K562 (cell line): ENCODE results near the gene TSPAN14. TPM values are rescaled to one million over a fixed set of nuclear protein-coding genes. Genes with fewer than 3 reads are reported as not detected.

Source experiments
- ADNP ChIP-seq: fragments of 200-800 bp; sonication (Bioruptor generic); IDR thresholded peaks from 2 replicates; pipeline ENCODE4 v1.6.1; 2016; ENCODE audit warnings: missing genetic modification characterization, missing compliant biosample characterization
- ATF1 ChIP-seq, 2 experiments: fragments of 450-650 bp in 1 of 2; IDR thresholded peaks; 2 replicates each; pipeline ENCODE4 v1.6.1; 2016; ENCODE audit warnings: missing compliant biosample characterization in 1 of 2, missing genetic modification characterization in 1 of 2
- BCL6 ChIP-seq: fragments of 250-450 bp; sonication (Bioruptor Pico); IDR thresholded peaks from 2 replicates; pipeline ENCODE4 v1.4.0; 2020
- CHCHD3 ChIP-seq: fragments of 250-450 bp; sonication (Bioruptor Pico); IDR thresholded peaks from 2 replicates; pipeline ENCODE4 v2.1.2; 2022; ENCODE audit warnings: mild to moderate bottlenecking
- DACH1 ChIP-seq: fragments of 450-650 bp; IDR thresholded peaks from 2 replicates; pipeline ENCODE4 v1.6.1; 2018; ENCODE audit not compliant: partially characterized antibody
- DPF2 ChIP-seq: fragments of 450-650 bp; IDR thresholded peaks from 2 replicates; pipeline ENCODE4 v1.6.1; 2016
- EWSR1 ChIP-seq: fragments of 450-650 bp; IDR thresholded peaks from 2 replicates; pipeline ENCODE4 v1.6.1; 2018; ENCODE audit warnings: borderline replicate concordance, mild to moderate bottlenecking, low read depth, moderate library complexity; ENCODE audit not compliant: partially characterized antibody
- KLF10 ChIP-seq: fragments of 250-450 bp; sonication (Bioruptor Pico); IDR thresholded peaks from 2 replicates; pipeline ENCODE4 v1.6.1; 2021; ENCODE audit warnings: matching md5 sums
- MBD1 ChIP-seq: fragments of 250-450 bp; sonication (Bioruptor Pico); IDR thresholded peaks from 2 replicates; pipeline ENCODE4 v1.8.0; 2022; ENCODE audit warnings: inconsistent platforms
- MEF2A ChIP-seq: IDR thresholded peaks from 2 replicates; pipeline ENCODE4 v1.6.1; 2011; ENCODE audit warnings: low read depth, mild to moderate bottlenecking, low read length, moderate library complexity; ENCODE audit not compliant: control insufficient read depth
- MEF2D ChIP-seq: conservative IDR thresholded peaks from 2 replicates; pipeline ENCODE4 v1.6.1; 2016; ENCODE audit warnings: low read depth, missing genetic modification characterization, missing compliant biosample characterization
- NKRF ChIP-seq: fragments of 450-650 bp; IDR thresholded peaks from 2 replicates; pipeline ENCODE4 v1.6.1; 2016; ENCODE audit warnings: borderline replicate concordance
- NRF1 ChIP-seq, 2 experiments: fragments of 450-650 bp; IDR thresholded peaks in 1 of 2; conservative IDR thresholded peaks in 1 of 2; 2 replicates each; pipeline ENCODE4 v1.6.1; 2014; ENCODE audit warnings: mild to moderate bottlenecking in 2 of 2
- RBM17 ChIP-seq: fragments of 200-400 bp; formaldehyde crosslinking; IDR thresholded peaks from 2 replicates; pipeline ENCODE4 v1.6.1; 2017; ENCODE audit warnings: low read depth, mild to moderate bottlenecking, low read length, borderline replicate concordance
- TFAM ChIP-seq: fragments of 250-450 bp; sonication (Bioruptor Pico); conservative IDR thresholded peaks from 2 replicates; pipeline ENCODE4 v1.5.0; 2021; ENCODE audit warnings: mild to moderate bottlenecking, moderate library complexity
- ZNF280B ChIP-seq: fragments of 250-450 bp; sonication (Bioruptor Pico); IDR thresholded peaks from 2 replicates; pipeline ENCODE4 v1.5.1; 2021; ENCODE audit warnings: mild to moderate bottlenecking
- polyA plus RNA-seq, 8 experiments: library from polyadenylated mRNA; depleted of rRNA in 4 of 8; stranded (reverse) in 5 of 8; unstranded in 3 of 8; fragments of >200 nt; fragmentation: Nextera tagmentation in 2 of 8; fragmentation: Illumina TruSeq in 1 of 8; extraction: Ambion mirVana in 2 of 8; extraction: Trizol in 1 of 8; gene quantifications; 2 replicates each; pipeline versions ENCODE4 v1.2.1 to v1.2.3, GENCODE V29; 2011 to 2014; ENCODE audit warnings: inconsistent platforms in 1 of 8, missing spikeins in 1 of 8
- total RNA-seq, 7 experiments: library from RNA; depleted of rRNA in 6 of 7; stranded (reverse); fragments of >200 nt in 6 of 7; fragmentation: Illumina TruSeq in 2 of 7; extraction: Trizol in 2 of 7; gene quantifications; 2 replicates each; pipeline versions ENCODE4 v1.2.1 to v1.2.3, GENCODE V29; 2011 to 2021; ENCODE audit warnings: low replicate concordance in 1 of 7
- TF ChIP-seq, protein P1 (sequence below): IDR thresholded peaks from 2 replicates; pipeline ENCODE4 v1.6.1; 2011; ENCODE audit not compliant: insufficient read length; ENCODE audit errors: extremely low read depth
- TF ChIP-seq, protein P2 (sequence below): fragments of 250-450 bp; sonication (Bioruptor Pico); IDR thresholded peaks from 2 replicates; pipeline ENCODE4 v1.6.1; 2021; ENCODE audit warnings: mild to moderate bottlenecking
- TF ChIP-seq, protein P3 (sequence below): sonication (generic); formaldehyde crosslinking; IDR thresholded peaks from 2 replicates; pipeline ENCODE4 v1.8.0; 2022; ENCODE audit warnings: missing genetic modification reagents, mild to moderate bottlenecking, borderline replicate concordance

TSPAN14 gene
- total and polyA plus RNA-seq, 9 of the 15 experiments (the other 6 are each of a cell fraction or from before 2014, with no cell fraction given) = 5.8 to 92.9 (median 23.3) TPM

GRCh38 chr10:80444646-80445319 lies 9.3 kb upstream of the TSPAN14 start (continued):
- TF ChIP-seq, protein P1, sequence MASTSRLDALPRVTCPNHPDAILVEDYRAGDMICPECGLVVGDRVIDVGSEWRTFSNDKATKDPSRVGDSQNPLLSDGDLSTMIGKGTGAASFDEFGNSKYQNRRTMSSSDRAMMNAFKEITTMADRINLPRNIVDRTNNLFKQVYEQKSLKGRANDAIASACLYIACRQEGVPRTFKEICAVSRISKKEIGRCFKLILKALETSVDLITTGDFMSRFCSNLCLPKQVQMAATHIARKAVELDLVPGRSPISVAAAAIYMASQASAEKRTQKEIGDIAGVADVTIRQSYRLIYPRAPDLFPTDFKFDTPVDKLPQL = no peak
- peak; percentile 64 for TF ChIP-seq DACH1
- 0 out of 2 replicates have a peak, but pooled peaks have one; percentile 10 for TF ChIP-seq NKRF
- TF ChIP-seq NRF1 (conservative IDR thresholded peaks at IDR 0.05 in 1 of 2, IDR thresholded peaks at IDR 0.05 in 1 of 2) = 0 out of 4 replicates have a peak, but pooled peaks have one; percentile 29 to 34
- no peak for TF ChIP-seq KLF10 (CRISPR knock-in tag)
- TF ChIP-seq EWSR1 = no peak
- TF ChIP-seq TFAM = no peak
- TF ChIP-seq BCL6 (CRISPR knock-in tag) = no peak
- TF ChIP-seq ZNF280B (CRISPR knock-in tag) = no peak
- TF ChIP-seq, protein P2, sequence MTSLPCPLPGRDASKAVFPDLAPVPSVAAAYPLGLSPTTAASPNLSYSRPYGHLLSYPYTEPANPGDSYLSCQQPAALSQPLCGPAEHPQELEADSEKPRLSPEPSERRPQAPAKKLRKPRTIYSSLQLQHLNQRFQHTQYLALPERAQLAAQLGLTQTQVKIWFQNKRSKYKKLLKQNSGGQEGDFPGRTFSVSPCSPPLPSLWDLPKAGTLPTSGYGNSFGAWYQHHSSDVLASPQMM (CRISPR knock-in tag) = no peak
- no peak for TF ChIP-seq RBM17
- peak; percentile 43; the same call in 1 of the 2 replicates for TF ChIP-seq DPF2
- TF ChIP-seq ADNP (tag) = no peak
- TF ChIP-seq ATF1 (CRISPR knock-in tag; IDR thresholded peaks at IDR 0.05) = no peak
- peak; percentile 49; the same call in 1 of the 2 replicates for TF ChIP-seq ATF1 (tag; IDR thresholded peaks at IDR 0.05)
- no peak for TF ChIP-seq MBD1 (CRISPR knock-in tag)
- TF ChIP-seq, protein P3, sequence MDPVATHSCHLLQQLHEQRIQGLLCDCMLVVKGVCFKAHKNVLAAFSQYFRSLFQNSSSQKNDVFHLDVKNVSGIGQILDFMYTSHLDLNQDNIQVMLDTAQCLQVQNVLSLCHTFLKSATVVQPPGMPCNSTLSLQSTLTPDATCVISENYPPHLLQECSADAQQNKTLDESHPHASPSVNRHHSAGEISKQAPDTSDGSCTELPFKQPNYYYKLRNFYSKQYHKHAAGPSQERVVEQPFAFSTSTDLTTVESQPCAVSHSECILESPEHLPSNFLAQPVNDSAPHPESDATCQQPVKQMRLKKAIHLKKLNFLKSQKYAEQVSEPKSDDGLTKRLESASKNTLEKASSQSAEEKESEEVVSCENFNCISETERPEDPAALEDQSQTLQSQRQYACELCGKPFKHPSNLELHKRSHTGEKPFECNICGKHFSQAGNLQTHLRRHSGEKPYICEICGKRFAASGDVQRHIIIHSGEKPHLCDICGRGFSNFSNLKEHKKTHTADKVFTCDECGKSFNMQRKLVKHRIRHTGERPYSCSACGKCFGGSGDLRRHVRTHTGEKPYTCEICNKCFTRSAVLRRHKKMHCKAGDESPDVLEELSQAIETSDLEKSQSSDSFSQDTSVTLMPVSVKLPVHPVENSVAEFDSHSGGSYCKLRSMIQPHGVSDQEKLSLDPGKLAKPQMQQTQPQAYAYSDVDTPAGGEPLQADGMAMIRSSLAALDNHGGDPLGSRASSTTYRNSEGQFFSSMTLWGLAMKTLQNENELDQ (CRISPR knock-in tag) = no peak
- 0 out of 2 replicates have a peak, but pooled peaks have one; percentile 45 for TF ChIP-seq CHCHD3 (CRISPR knock-in tag)
- no peak for TF ChIP-seq MEF2D (tag)
- TF ChIP-seq MEF2A = no peak
